Dendritic cell treated with granulocyte-macrophage colony-stimulating factor and Interleukin-4, amounts not matched to agents 40 ng/mL and 50 ng/mL, for 4 days (primary cell): Measurements from ENCODE around the gene PARP3.

Experiments
- H3K27ac Mint-ChIP-seq: one replicate; pipeline ENCODE4 v1.8.0; 2022; ENCODE audit warnings: mild to moderate bottlenecking, mixed read lengths
- H3K27me3 Mint-ChIP-seq: one replicate; pipeline ENCODE4 v1.8.0; 2022; ENCODE audit warnings: mild to moderate bottlenecking, mixed read lengths
- H3K36me3 Mint-ChIP-seq: one replicate; pipeline ENCODE4 v1.8.0; 2022; ENCODE audit warnings: low read depth, mixed read lengths
- H3K4me1 Mint-ChIP-seq: one replicate; pipeline ENCODE4 v1.8.0; 2022; ENCODE audit warnings: low read depth, mixed read lengths
- H3K4me3 Mint-ChIP-seq: one replicate; pipeline ENCODE4 v1.8.0; 2022; ENCODE audit warnings: mild to moderate bottlenecking, moderate library complexity, mixed read lengths
- H3K9me3 Mint-ChIP-seq: one replicate; pipeline ENCODE4 v1.8.0; 2022; ENCODE audit warnings: mixed read lengths
- intact Hi-C: fragments of 100-400 bp; cut with micrococcal nuclease; formaldehyde crosslinking; loops from one replicate; pipeline ENCODE4 v1.15.0; 2022

PARP3 gene

DNA sequence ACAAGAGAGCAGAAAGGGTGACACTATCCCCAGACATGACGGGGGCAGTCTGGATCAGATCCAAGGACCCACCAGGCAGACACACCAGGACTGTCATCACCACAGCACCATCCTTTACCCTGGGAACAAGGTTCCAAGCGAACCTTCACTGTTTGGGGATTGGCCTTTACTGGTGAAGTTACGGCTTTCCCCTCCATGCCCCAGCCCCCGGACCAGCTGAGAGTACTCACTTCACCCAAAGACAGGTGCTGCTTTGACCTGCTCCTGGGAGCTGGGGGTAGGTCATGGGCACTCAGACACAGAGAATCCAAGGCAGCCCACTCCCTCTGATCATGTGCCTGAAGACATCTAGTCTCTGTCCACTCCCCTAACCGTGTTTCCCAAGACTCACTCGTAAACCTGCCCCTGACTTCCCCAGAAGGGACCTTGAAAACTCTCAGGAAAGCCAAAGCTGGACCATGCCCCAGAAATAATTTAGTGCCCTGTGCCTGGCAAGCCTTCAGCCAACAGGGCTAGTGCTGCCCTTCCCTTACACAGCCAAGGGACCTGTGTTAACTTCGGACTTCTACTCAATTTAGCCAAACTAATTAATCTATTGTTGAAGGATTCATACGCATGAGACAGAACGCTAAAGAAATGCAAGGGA is 3.3 kb upstream of the PARP3 start:
- H3K9me3 Mint-ChIP-seq, result no peaks in the 10 kb centered on the region
- no peak overlapping the region for H3K27ac Mint-ChIP-seq
- intact Hi-C loops, result no loop called here
- no peak overlapping the region for H3K4me3 Mint-ChIP-seq
- peaks cover 38% of the 10 kb centered on the region for H3K4me1 Mint-ChIP-seq
- H3K36me3 Mint-ChIP-seq, result peaks cover 65% of the 10 kb centered on the region
- H3K27me3 Mint-ChIP-seq, result no peaks in the 10 kb centered on the region

DNA sequence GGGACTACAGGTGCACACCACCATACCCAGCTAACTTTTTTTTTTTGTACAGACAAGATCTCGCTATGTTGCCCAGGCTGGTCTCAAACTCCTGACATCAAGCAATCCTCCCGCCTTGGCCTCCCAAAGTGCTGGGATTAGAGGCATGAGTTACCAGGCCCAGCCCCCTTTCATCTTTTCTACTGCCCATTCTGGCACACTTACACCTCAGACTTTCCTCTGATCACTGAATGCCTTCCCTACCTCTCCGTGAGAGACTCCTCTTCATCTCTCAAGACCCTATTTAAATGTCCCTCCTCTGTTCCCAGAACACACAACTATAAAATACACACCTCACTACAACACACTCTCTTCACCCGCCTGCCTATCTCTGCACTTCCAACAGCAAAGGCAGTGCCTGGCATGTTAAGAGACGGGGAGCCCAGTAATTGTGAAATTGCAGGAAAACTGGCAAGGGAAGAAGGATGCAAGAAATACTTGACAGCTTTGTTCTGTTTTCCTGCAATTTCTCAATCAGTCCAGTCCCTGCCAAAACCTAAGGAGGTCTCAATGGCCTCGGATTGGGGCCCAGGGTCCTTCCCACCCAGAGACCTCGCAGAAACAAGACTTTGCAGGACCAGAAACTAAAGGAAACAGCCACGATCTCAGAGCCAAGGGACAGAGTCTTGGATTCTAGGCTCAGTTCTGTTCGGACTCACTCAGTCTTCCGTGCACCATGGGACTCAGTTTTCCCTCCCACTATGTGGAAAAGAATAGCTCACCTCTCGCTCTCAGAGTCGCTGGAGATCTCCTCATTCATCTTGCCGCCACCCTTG is 1.3 kb upstream of the PARP3 start:
- peak overlapping the region; percentile 85 for H3K27ac Mint-ChIP-seq
- peaks cover 50% of the 10 kb centered on the region for H3K36me3 Mint-ChIP-seq
- no peaks in the 10 kb centered on the region for H3K27me3 Mint-ChIP-seq
- H3K9me3 Mint-ChIP-seq, result no peaks in the 10 kb centered on the region
- peaks cover 44% of the 10 kb centered on the region for H3K4me1 Mint-ChIP-seq
- H3K4me3 Mint-ChIP-seq, result peak overlapping the region; percentile 82
- intact Hi-C loops, result loop anchor here (5.0 kb wide), 1 partner anchor 116 kb away; the partner anchor contains the start of gene DUSP7

DNA sequence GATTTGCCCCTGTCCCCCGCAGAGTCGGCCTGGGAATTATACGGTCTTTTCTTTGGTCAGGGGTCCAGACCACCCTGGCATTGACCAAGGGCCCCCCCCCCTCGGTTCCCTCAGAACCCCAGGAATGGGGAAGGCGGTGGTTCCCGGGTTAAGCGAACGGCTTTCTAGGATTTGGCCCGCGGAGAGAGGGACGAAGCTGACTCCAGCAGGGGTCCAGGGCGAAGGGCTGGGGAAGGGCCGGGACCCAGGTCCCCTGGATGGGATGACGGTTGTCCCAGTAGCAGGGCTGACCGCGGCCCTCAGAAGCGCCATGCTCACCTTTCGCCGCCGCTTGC is 733 bp upstream of the PARP3 start:
- Mint-ChIP-seq H3K4me3 (peak overlapping the region; percentile 82), H3K27me3 (no peaks in the 10 kb centered on the region), H3K4me1 (peaks cover 48% of the 10 kb centered on the region), H3K9me3 (no peaks in the 10 kb centered on the region), H3K27ac (peak overlapping the region; percentile 85), H3K36me3 (peaks cover 44% of the 10 kb centered on the region)
- intact Hi-C loops, result loop anchor here (5.0 kb wide), 1 partner anchor 116 kb away; the partner anchor contains the start of gene DUSP7

DNA sequence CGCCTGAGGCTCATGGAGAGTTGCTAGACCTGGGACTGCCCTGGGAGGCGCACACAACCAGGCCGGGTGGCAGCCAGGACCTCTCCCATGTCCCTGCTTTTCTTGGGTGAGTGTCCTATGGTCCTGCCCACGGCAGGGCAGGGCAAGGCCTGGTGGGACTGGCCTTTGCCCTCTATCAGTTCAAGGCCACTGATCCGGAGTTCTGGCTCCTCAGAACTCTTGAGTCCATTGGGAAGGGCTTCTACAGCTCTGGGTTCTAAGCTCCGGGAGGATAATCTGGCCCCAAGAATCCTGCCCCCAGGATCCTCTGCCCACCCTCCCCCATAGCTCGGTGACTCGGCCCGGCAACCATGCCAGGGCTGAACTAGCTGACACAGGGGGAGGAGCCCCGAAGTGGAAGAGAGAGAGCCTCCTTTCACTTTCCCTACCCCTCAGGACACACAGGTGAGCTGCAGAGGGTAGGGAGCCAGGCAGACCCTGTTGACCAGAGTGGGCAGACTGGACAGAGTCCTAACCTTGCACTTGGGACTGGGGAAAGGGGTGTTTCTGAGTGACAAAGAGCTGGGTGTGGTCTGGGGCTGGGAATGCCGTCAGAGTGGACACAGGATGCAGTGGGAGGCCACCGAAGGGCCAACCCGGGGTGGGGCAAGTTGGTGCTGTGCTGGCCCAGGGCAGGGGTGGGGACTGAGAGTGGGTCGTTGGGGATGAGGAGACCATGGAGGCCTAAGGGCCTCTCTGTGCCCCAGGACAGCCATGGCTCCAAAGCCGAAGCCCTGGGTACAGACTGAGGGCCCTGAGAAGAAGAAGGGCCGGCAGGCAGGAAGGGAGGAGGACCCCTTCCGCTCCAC is 664 bp downstream of the PARP3 start:
- Mint-ChIP-seq H3K4me1 (peaks cover 43% of the 10 kb centered on the region), H3K9me3 (no peaks in the 10 kb centered on the region)

DNA sequence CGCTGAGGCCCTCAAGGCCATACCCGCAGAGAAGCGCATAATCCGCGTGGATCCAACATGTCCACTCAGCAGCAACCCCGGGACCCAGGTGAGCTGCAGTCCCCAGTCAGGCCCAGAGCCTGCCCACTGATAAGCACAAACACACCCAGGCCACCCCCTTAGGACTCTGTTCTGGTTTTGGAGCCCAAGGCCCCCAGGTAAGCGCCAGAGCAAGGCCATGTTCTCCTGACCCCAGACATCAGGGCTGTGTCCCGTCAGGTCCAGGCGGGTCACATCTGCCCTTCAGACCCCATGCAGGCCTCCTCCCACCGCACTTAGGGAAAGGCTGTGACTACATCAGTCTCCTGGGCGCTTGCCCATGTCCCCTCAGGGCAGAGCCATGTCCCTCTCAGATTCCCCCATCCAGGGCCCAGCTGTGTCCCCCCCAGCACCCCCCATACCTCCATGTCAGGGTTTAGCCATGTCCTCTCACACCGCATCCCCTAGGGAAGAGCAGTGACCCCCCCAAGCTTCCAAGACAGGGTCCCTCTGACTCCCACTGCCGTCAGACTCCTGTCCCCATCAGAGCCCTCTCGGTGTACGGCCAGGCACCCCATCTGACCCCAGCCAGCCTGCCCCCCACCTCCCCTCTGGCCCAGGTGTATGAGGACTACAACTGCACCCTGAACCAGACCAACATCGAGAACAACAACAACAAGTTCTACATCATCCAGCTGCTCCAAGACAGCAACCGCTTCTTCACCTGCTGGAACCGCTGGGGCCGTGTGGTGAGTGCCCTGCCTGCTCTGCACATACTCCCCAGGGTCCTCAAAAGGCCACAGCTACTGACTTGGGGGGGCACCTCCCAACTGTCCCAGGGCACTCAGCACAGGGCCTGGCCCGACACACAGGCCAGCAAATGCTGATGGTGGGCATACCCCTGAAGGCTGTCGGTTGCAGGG is 1.6 kb downstream of the PARP3 start:
- no peak overlapping the region for H3K4me3 Mint-ChIP-seq

More for the DNA sequence above, 664 bp downstream of the PARP3 start:
- peaks cover 30% of the 10 kb centered on the region for H3K36me3 Mint-ChIP-seq
- peak overlapping the region; percentile 82 for H3K4me3 Mint-ChIP-seq
- H3K27me3 Mint-ChIP-seq, result no peaks in the 10 kb centered on the region
- peak overlapping the region; percentile 85 for H3K27ac Mint-ChIP-seq
- intact Hi-C loops, result loop anchor here (1.0 to 5.0 kb wide), 3 partner anchors 31 to 114 kb away; partner anchors contain the start of genes ABHD14B, DUSP7 and RPL29

DNA sequence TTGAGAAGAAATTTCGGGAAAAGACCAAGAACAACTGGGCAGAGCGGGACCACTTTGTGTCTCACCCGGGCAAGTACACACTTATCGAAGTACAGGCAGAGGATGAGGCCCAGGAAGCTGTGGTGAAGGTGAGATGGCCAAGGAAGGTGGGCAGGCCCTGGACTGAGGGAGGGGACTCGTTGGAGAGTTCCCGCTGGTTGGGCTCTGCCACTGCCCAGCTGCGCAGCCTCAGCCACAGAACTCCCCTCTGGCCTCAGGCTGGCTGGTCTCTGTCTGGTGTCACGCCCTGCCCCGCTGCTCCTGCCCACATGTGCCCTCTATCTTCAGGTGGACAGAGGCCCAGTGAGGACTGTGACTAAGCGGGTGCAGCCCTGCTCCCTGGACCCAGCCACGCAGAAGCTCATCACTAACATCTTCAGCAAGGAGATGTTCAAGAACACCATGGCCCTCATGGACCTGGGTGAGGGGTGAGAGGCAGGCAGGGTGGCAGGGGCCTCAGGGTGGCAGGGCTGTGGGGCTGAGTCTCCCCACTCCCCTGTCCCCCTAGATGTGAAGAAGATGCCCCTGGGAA is 2.4 kb downstream of the PARP3 start:
- Mint-ChIP-seq H3K4me1 (peaks cover 36% of the 10 kb centered on the region), H3K27ac (peak overlapping the region; percentile 85), H3K36me3 (peaks cover 13% of the 10 kb centered on the region), H3K4me3 (no peak overlapping the region), H3K9me3 (no peaks in the 10 kb centered on the region), H3K27me3 (no peaks in the 10 kb centered on the region)
- intact Hi-C loops, result loop anchor here (5.0 kb wide), 1 partner anchor 113 kb away; the partner anchor contains the start of gene DUSP7

More for the DNA sequence above, 1.6 kb downstream of the PARP3 start:
- intact Hi-C loops, result loop anchor here (5.0 kb wide), 1 partner anchor 114 kb away; the partner anchor contains the start of gene DUSP7
- H3K9me3 Mint-ChIP-seq, result no peaks in the 10 kb centered on the region
- H3K4me1 Mint-ChIP-seq, result peaks cover 43% of the 10 kb centered on the region
- H3K27me3 Mint-ChIP-seq, result no peaks in the 10 kb centered on the region
- H3K36me3 Mint-ChIP-seq, result peaks cover 21% of the 10 kb centered on the region
- H3K27ac Mint-ChIP-seq, result peak overlapping the region; percentile 85

DNA sequence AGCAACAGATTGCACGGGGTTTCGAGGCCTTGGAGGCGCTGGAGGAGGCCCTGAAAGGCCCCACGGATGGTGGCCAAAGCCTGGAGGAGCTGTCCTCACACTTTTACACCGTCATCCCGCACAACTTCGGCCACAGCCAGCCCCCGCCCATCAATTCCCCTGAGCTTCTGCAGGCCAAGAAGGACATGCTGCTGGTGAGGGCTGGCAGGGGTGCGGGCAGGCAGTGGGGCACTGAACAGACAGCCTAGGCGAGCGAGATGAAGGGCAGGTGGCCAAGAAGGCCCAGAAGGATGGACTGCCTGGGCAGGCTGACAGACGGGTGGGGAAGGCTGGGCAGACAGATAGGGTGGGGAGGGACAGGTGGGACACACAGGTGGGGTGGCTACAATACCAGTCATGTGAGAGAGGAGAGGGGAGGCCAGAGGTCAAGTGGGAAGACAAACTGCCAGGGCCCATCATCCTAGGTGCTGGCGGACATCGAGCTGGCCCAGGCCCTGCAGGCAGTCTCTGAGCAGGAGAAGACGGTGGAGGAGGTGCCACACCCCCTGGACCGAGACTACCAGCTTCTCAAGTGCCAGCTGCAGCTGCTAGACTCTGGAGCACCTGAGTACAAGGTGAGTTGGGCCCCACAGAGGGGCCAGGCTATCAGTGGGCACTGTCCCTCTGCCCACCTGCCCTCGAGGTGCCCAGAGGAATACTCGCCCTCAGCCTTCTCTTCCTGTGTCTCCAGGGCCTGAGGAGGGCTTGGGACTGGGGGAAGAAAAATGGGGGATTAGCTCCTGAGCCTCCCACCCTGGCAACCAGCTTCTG is 3.1 kb downstream of the PARP3 start:
- Mint-ChIP-seq H3K9me3 (no peaks in the 10 kb centered on the region), H3K4me1 (peaks cover 35% of the 10 kb centered on the region), H3K27me3 (no peaks in the 10 kb centered on the region), H3K27ac (no peak overlapping the region), H3K4me3 (no peak overlapping the region), H3K36me3 (peaks cover 13% of the 10 kb centered on the region)
- intact Hi-C loops, result no loop called here

DNA sequence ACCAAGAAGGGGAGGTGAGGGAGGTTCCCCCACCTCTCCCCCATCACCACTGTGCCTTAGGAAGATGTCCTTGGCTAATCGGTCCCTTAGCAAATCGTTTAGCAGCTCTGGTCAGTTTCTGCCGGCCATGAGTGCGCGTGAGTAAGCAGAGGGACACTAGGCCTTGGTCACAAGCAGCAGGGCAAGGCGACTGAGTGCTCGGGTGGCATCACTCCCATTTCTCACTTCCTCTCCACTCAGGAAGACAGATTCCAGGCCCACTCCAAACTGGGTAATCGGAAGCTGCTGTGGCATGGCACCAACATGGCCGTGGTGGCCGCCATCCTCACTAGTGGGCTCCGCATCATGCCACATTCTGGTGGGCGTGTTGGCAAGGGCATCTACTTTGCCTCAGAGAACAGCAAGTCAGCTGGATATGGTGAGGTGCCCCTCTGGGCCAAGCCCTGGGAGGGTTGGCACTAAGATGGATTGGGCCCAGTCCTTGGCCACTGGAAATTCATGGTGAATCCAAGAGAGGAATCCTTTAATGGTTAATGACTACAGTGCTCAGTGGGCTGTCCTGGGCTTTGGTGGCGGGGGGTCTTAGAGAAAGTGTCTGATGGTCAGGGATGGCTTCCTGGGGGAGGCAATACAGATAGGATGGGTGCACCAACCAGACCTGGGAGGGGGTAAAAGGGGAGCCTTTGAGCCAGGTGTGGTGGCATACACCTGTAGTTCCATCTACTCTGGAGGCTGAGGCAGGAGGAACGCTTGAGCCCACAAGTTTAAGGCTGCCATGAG is 4.0 kb downstream of the PARP3 start:
- no peaks in the 10 kb centered on the region for H3K27me3 Mint-ChIP-seq
- no peak overlapping the region for H3K27ac Mint-ChIP-seq
- no peaks in the 10 kb centered on the region for H3K9me3 Mint-ChIP-seq
- H3K4me1 Mint-ChIP-seq, result peaks cover 26% of the 10 kb centered on the region
- intact Hi-C loops, result no loop called here
- H3K36me3 Mint-ChIP-seq, result peaks cover 5% of the 10 kb centered on the region
- no peak overlapping the region for H3K4me3 Mint-ChIP-seq

DNA sequence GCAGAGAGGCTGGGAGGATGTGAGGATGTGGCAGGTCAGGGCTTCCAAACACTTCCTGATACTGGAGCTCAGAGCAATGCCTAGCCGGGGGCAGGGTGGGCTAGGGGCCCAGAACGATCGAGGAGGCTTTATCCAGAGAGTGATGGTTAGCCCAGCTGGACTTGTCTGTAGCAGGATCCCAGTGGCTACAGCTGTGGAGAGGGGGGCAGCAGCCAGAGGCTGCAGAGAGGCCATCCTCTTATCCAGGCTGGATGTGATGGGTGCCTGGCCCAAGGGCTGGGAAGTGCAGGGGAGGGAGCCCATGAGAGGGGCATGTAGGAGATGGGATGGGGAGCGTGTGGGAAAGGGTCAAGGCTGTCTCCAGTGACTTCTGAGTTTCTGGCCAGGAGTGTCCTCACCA is 4.6 kb downstream of the PARP3 start:
- Mint-ChIP-seq H3K36me3 (peaks cover 5% of the 10 kb centered on the region), H3K9me3 (no peaks in the 10 kb centered on the region), H3K27me3 (no peaks in the 10 kb centered on the region), H3K4me3 (no peak overlapping the region), H3K27ac (no peak overlapping the region), H3K4me1 (peaks cover 23% of the 10 kb centered on the region)
- intact Hi-C loops, result no loop called here

DNA sequence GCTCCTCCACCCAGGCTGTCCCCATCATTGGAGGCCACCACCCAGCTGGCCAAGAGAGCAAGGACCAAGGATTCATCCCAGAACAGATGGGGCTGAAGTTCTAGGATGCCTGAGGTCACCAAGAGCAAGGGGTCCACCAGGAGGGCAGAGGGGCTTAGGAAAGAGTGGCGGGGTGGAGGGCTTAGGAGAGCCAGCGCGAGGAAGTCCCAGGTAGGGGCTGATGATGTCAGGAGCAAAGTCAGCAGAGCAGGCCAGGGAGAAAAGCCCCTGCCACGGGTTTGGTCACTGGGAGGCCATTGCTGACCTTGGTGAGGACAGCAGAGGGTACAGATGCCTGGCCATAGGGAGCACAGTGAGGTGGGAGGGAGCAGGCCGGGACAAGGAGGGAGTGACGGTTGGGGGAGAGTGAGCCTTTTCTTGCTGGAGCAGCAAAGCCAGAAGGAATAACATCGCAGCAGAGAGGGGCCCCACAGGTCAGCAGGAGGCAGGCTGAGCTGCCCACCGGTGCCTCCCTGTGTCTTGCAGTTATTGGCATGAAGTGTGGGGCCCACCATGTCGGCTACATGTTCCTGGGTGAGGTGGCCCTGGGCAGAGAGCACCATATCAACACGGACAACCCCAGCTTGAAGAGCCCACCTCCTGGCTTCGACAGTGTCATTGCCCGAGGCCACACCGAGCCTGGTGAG is 5.2 kb downstream of the PARP3 start:
- intact Hi-C loops, result no loop called here
- no peak overlapping the region for H3K27ac Mint-ChIP-seq

DNA sequence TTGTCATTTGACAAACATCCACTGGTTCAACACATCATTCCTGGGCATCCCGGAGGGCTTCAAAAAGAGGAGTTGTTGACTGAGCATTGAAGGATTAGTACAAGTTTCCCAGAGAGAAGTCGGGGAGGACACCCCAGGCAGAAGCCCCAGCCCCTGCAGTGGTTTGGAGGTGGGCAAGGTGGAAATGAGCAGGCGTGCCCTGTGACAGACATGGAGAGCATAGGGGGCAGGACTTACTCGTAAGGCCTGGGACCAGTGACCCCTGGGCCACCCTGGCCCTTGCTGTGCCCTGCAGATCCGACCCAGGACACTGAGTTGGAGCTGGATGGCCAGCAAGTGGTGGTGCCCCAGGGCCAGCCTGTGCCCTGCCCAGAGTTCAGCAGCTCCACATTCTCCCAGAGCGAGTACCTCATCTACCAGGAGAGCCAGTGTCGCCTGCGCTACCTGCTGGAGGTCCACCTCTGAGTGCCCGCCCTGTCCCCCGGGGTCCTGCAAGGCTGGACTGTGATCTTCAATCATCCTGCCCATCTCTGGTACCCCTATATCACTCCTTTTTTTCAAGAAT is 5.9 kb downstream of the PARP3 start:
- intact Hi-C loops, result no loop called here
- H3K36me3 Mint-ChIP-seq, result peaks cover 5% of the 10 kb centered on the region
- H3K4me1 Mint-ChIP-seq, result peaks cover 20% of the 10 kb centered on the region
- H3K9me3 Mint-ChIP-seq, result no peaks in the 10 kb centered on the region
- no peak overlapping the region for H3K27ac Mint-ChIP-seq
- no peak overlapping the region for H3K4me3 Mint-ChIP-seq
- peaks cover 3% of the 10 kb centered on the region for H3K27me3 Mint-ChIP-seq

More for the DNA sequence above, 5.2 kb downstream of the PARP3 start:
- Mint-ChIP-seq H3K9me3 (no peaks in the 10 kb centered on the region), H3K36me3 (peaks cover 5% of the 10 kb centered on the region), H3K4me1 (peaks cover 23% of the 10 kb centered on the region), H3K4me3 (no peak overlapping the region), H3K27me3 (no peaks in the 10 kb centered on the region)
